ENCODE results near the gene CAMTA1. TPM values are rescaled to one million over a fixed set of nuclear protein-coding genes. Genes with fewer than 3 reads are reported as not detected.

The CAMTA1 gene
- polyA plus RNA-seq, 1 experiment, result 23.1 TPM

DNA sequence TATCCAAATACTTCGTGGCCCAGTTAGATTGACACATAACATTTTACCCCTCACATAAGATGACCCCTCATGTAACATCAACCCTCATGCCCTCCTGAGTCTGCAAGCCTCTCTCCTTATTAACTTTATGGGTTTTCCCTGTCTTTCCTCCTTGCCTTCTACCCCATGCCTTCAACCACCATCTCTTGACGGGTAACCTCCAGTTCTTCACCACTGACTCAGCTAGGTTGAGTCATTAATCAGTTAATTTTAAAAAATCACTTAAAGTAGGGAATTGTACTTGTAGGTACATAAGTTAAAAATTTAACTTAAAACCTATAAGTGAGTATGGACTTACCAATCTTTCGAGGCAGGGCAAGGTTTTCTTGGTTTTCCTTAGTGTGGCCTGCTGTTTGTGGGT, 330.7 kb downstream of the CAMTA1 start:
- no peaks in the 10 kb centered on the region for H3K27me3 ChIP-seq (ENCODE audit: control insufficient read depth, insufficient read depth, low read length)
- ChIA-PET CTCF (no interaction called here), POLR2A (no interaction called here)
- DNase-seq (ENCODE audit: low read depth), result no peak
- no peak overlapping the region for H3K4me3 ChIP-seq (ENCODE audit: low read depth, low read length)
- TF ChIP-seq, protein P1, sequence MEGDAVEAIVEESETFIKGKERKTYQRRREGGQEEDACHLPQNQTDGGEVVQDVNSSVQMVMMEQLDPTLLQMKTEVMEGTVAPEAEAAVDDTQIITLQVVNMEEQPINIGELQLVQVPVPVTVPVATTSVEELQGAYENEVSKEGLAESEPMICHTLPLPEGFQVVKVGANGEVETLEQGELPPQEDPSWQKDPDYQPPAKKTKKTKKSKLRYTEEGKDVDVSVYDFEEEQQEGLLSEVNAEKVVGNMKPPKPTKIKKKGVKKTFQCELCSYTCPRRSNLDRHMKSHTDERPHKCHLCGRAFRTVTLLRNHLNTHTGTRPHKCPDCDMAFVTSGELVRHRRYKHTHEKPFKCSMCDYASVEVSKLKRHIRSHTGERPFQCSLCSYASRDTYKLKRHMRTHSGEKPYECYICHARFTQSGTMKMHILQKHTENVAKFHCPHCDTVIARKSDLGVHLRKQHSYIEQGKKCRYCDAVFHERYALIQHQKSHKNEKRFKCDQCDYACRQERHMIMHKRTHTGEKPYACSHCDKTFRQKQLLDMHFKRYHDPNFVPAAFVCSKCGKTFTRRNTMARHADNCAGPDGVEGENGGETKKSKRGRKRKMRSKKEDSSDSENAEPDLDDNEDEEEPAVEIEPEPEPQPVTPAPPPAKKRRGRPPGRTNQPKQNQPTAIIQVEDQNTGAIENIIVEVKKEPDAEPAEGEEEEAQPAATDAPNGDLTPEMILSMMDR (IDR thresholded peaks at IDR 0.05; ENCODE audit: insufficient read depth, low read depth, low read length), result no peak
- H3K36me3 ChIP-seq (ENCODE audit: control insufficient read depth, insufficient read depth, low read length), result no peaks in the 10 kb centered on the region

DNA sequence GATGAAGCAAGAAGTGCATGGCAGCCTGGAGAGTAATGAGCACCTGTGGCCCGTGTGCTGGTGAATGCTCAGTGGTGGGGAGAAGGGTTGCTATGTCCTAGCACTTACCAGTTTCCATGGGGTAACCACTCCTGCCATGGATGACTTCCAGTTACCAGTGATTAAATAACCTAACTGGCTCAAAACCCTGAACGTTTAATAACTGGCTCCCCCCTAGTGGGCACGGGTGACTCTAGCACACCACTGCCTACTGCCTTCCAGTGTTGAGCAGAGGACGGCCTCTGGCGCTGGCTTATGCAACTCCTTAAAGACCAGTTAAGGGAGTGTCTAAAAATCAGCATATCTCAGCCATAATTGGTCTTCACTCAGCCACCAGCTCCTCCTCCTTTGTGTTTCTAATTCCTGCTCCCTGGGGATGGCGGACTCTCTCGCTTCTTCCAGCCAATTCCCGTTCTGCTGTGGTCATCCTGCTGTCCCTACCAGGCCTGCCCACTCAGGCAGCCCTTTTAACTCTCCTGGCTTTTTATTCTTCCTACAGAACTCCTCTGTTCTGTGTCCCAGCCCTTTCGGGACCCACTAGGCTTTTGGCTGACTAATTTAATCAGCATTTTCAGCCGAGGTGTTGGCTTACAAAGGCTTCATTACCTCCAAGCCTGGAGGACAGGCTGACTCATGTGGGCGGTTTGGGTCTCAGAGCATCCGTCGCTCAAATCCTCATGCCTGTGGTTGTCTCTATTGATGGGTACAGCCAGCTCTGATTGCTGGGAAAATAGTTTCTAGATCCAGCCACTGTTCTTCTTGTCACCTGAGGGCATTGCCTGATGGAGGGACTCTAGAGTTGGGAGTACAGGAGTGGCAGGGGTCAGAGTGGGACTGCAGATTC, 332.4 kb downstream of the CAMTA1 start:
- no peaks in the 10 kb centered on the region for H3K27me3 ChIP-seq (ENCODE audit: control insufficient read depth, insufficient read depth, low read length)
- ChIA-PET CTCF (interaction anchor here (0.6 to 1.8 kb wide), 4 partner anchors 9 to 70 kb away, joined by 3 to 5 read pairs (median 4); no protein-coding TSS in a partner anchor), POLR2A (no interaction called here)
- H3K4me3 ChIP-seq (ENCODE audit: low read depth, low read length), result no peak overlapping the region
- TF ChIP-seq, protein P1 (IDR thresholded peaks at IDR 0.05; ENCODE audit: insufficient read depth, low read depth, low read length), result peak; percentile 44
- H3K36me3 ChIP-seq (ENCODE audit: control insufficient read depth, insufficient read depth, low read length), result no peaks in the 10 kb centered on the region
- peak; percentile 52 for DNase-seq (ENCODE audit: low read depth)

DNA sequence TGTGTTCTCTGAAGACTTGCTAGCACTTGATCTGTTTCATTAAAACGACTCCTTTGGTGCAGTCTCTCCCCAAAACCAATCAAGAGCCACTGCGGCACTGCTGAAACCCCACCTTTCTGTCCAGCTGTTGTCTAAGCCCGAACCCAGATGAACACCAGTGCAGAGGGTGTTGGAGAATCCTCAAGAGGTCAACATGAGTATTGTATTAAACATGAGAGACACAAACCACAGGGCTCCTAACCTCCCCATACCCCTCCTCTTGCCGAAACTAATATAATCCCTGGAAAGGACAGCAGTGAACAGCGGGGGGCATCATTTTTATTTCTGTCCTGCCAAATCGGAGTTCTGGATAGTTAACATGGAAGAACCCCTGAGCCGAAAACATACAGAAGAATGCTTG, 333.9 kb downstream of the CAMTA1 start:
- CTCF ChIA-PET, result interaction anchor here (0.5 kb wide), 1 partner anchor 393 kb away, joined by 3 read pairs; no protein-coding TSS in a partner anchor
- TF ChIP-seq, protein P1 (IDR thresholded peaks at IDR 0.05; ENCODE audit: insufficient read depth, low read depth, low read length), result no peak
- POLR2A ChIA-PET, result no interaction called here
- no peak overlapping the region for H3K4me3 ChIP-seq (ENCODE audit: low read depth, low read length)
- no peak for DNase-seq (ENCODE audit: low read depth)
- no peaks in the 10 kb centered on the region for H3K36me3 ChIP-seq (ENCODE audit: control insufficient read depth, insufficient read depth, low read length)
- H3K27me3 ChIP-seq (ENCODE audit: control insufficient read depth, insufficient read depth, low read length), result peaks cover under 1% of the 10 kb centered on the region; the same call in 1 of the 2 replicates

DNA sequence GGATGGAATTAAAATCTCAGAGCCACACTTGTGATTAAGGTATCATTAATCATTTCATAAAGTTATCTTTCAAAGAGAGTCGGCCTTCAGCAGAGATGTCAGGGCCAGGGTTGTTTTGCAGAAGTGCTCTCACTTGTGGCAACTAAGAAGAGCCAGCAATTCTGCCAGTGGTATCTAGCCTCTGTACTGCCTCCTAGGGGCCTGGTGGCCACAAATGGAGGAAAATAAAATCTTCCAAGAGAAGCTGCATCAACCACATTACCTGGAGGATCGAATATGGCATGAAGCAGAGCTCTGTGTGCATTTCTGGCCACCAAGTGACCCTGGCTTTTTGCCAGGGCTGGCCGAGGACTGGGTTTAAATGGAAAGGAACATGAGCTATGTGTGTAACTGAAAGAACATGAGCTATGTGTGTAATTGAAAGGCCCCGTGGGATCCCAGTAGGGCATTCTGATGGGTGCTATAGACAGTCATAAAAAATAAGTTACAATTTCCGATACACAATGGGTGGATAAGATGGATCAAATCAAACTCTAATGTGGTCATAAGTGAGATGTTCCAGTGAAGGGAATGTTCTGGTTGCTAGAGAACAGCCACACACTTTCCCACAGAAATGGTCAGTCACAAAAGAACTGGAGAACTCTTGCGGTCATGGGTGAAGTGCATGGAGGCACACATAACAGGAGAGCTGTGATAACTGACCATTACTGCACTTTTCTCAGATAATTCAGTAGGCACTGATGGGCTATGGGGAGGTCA, 335.8 kb downstream of the CAMTA1 start:
- no peak overlapping the region for H3K4me3 ChIP-seq (ENCODE audit: low read depth, low read length)
- CTCF ChIA-PET, result interaction anchor here (1.1 kb wide), 1 partner anchor 547 kb away, joined by 3 read pairs; no protein-coding TSS in a partner anchor
- TF ChIP-seq, protein P1 (IDR thresholded peaks at IDR 0.05; ENCODE audit: insufficient read depth, low read depth, low read length), result no peak
- H3K27me3 ChIP-seq (ENCODE audit: control insufficient read depth, insufficient read depth, low read length), result peaks cover 1% of the 10 kb centered on the region; the same call in 1 of the 2 replicates
- POLR2A ChIA-PET, result no interaction called here
- DNase-seq (ENCODE audit: low read depth), result no peak
- no peaks in the 10 kb centered on the region for H3K36me3 ChIP-seq (ENCODE audit: control insufficient read depth, insufficient read depth, low read length)

DNA sequence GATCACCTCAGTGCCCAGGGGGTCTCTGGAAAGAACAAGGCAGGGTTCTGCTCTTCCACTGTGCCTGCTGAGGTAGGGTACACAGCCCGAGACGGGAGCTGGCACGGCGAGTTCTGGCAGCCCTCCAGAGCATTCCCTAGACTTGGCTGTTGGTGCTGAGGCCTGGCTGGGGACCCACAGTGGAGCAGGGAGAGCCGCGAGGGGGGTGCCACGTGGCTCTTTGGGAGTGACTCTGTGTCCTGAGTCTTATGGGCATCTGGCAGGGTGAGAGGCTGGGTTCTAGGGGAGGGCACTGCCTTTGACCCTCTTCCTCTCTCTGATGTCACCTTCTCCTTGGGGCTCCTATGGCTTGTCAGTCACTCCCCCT, 336.4 kb downstream of the CAMTA1 start:
- POLR2A ChIA-PET, result no interaction called here
- CTCF ChIA-PET, result interaction anchor here (1.1 kb wide), 1 partner anchor 546 kb away, joined by 3 read pairs; no protein-coding TSS in a partner anchor
- Histone ChIP-seq H3K27me3 (ENCODE audit: control insufficient read depth, insufficient read depth, low read length) (peaks cover 1% of the 10 kb centered on the region; the same call in 1 of the 2 replicates), H3K4me3 (ENCODE audit: low read depth, low read length) (no peak overlapping the region), H3K36me3 (ENCODE audit: control insufficient read depth, insufficient read depth, low read length) (no peaks in the 10 kb centered on the region)
- TF ChIP-seq, protein P1 (IDR thresholded peaks at IDR 0.05; ENCODE audit: insufficient read depth, low read depth, low read length), result no peak
- no peak for DNase-seq (ENCODE audit: low read depth)
